Smooth muscle cell (in vitro differentiated cells): ENCODE measurements around the gene SLC1A7. TPM values are rescaled to one million over a fixed set of nuclear protein-coding genes. Genes with fewer than 3 reads are reported as not detected.

Source experiments
- DNase-seq: peaks from one replicate; lab custom pipeline; 2025; ENCODE audit not compliant: unreplicated experiment; lab: John Stamatoyannopoulos, UW
- H2AFZ ChIP-seq: fragments of 200-600 bp; sonication (generic); 2 replicates; pipeline ENCODE4 v1.6.0; 2016; ENCODE audit warnings: antibody characterized with exemption, low read depth, mild to moderate bottlenecking
- H3F3A ChIP-seq: fragments of 200-600 bp; sonication (generic); 2 replicates; pipeline ENCODE4 v1.6.0; 2017; ENCODE audit warnings: antibody characterized with exemption, low read depth
- H3K27ac ChIP-seq: fragments of 200-600 bp; sonication (generic); 2 replicates; pipeline ENCODE4 v1.5.1; 2016; ENCODE audit warnings: low read depth, mild to moderate bottlenecking
- H3K27me3 ChIP-seq: fragments of 200-600 bp; sonication (generic); 2 replicates; pipeline ENCODE4 v1.6.1; 2016; ENCODE audit warnings: low read depth, mild to moderate bottlenecking
- H3K36me3 ChIP-seq: fragments of 200-600 bp; sonication (generic); 2 replicates; pipeline ENCODE4 v1.5.1; 2016; ENCODE audit warnings: low read depth
- H3K4me1 ChIP-seq: fragments of 200-600 bp; sonication (generic); 2 replicates; pipeline ENCODE4 v1.5.1; 2016; ENCODE audit warnings: low read depth
- H3K4me2 ChIP-seq: fragments of 200-600 bp; sonication (generic); 2 replicates; pipeline ENCODE4 v1.6.0; 2016; ENCODE audit warnings: mild to moderate bottlenecking
- H3K4me3 ChIP-seq: fragments of 200-600 bp; sonication (generic); 2 replicates; pipeline ENCODE4 v1.5.1; 2016; ENCODE audit warnings: mild to moderate bottlenecking
- H3K79me2 ChIP-seq: fragments of 200-600 bp; sonication (generic); 2 replicates; pipeline ENCODE4 v1.6.0; 2016; ENCODE audit warnings: low read depth, mild to moderate bottlenecking
- H3K9ac ChIP-seq: fragments of 200-600 bp; sonication (generic); 2 replicates; pipeline ENCODE4 v1.6.0; 2016; ENCODE audit warnings: low read depth
- H3K9me3 ChIP-seq: fragments of 200-600 bp; sonication (generic); replicated peaks from 2 replicates; pipeline ENCODE4 v1.5.1; 2016; ENCODE audit warnings: low read depth
- H4K20me1 ChIP-seq: fragments of 200-600 bp; sonication (generic); 2 replicates; pipeline ENCODE4 v1.6.0; 2016; ENCODE audit warnings: low read depth
- CTCF ChIP-seq: fragments of 200-600 bp; sonication (generic); IDR thresholded peaks from 2 replicates; pipeline ENCODE4 v1.5.1; 2017; ENCODE audit warnings: borderline replicate concordance, mild to moderate bottlenecking, antibody characterized with exemption; ENCODE audit not compliant: insufficient read depth, poor library complexity, severe bottlenecking
- WGBS: methylation state at CpG from one replicate; pipeline ENCODE4 v1.1.7; 2016; ENCODE audit warnings: low lambda C conversion rate; 5-methylcytosine and 5-hydroxymethylcytosine counted together
- polyA plus RNA-seq: library from polyadenylated mRNA; unstranded; fragments of >200 nt; fragmentation: Nextera tagmentation; extraction: Ambion mirVana; gene quantifications from 2 replicates; pipeline ENCODE4 v1.2.1, GENCODE V29; 2016
- total RNA-seq: library from RNA; depleted of rRNA; stranded (reverse); fragments of >200 nt; gene quantifications from 2 replicates; pipeline ENCODE4 v1.2.3, GENCODE V29; 2014

SLC1A7 gene
- total and polyA plus RNA-seq, 2 experiments from 2014 or later: 0.05 TPM; not detected in 1

- H3K79me2 ChIP-seq: no peaks in the 10 kb centered on the region
- no peaks in the 10 kb centered on the region for H3K9me3 ChIP-seq
- no peak for DNase-seq
- 94% methylated on average over 7 of the region's 8 CpGs for WGBS
- no peak overlapping the region for H3K4me3 ChIP-seq
- H3K27me3 ChIP-seq: no peaks in the 10 kb centered on the region
- no peaks in the 10 kb centered on the region for H3K36me3 ChIP-seq
- no peaks in the 10 kb centered on the region for H4K20me1 ChIP-seq
- no peak overlapping the region for H3K9ac ChIP-seq
- H3K27ac ChIP-seq: no peak overlapping the region
- TF ChIP-seq CTCF: no peak
- no peaks in the 10 kb centered on the region for H3F3A ChIP-seq
- no peaks in the 10 kb centered on the region for H3K4me1 ChIP-seq
- no peak overlapping the region for H3K4me2 ChIP-seq
- no peak overlapping the region for H2AFZ ChIP-seq
These were observed 67.9 kb downstream of the SLC1A7 start for GRCh38 chr1:53074313-53075154.

GRCh38 chr1:53073868-53074311, 68.5 kb downstream of the SLC1A7 start:
- Histone ChIP-seq H3K36me3 (no peaks in the 10 kb centered on the region), H3K9me3 (no peaks in the 10 kb centered on the region), H3K79me2 (no peaks in the 10 kb centered on the region), H3F3A (no peaks in the 10 kb centered on the region), H3K27me3 (no peaks in the 10 kb centered on the region), H3K9ac (no peak overlapping the region), H3K4me1 (no peaks in the 10 kb centered on the region), H3K4me2 (no peak overlapping the region), H3K27ac (no peak overlapping the region), H4K20me1 (no peaks in the 10 kb centered on the region), H2AFZ (no peak overlapping the region), H3K4me3 (no peak overlapping the region)
- no peak for DNase-seq
- WGBS: 87% methylated on average over 10 of the region's 10 CpGs
- no peak for TF ChIP-seq CTCF

- Histone ChIP-seq H3K4me1 (no peaks in the 10 kb centered on the region), H3K9me3 (no peaks in the 10 kb centered on the region), H3K36me3 (no peaks in the 10 kb centered on the region), H3F3A (no peaks in the 10 kb centered on the region), H2AFZ (no peak overlapping the region), H4K20me1 (no peaks in the 10 kb centered on the region), H3K9ac (no peak overlapping the region), H3K79me2 (no peaks in the 10 kb centered on the region), H3K27ac (no peak overlapping the region), H3K4me2 (no peak overlapping the region), H3K4me3 (no peak overlapping the region), H3K27me3 (peaks cover 2% of the 10 kb centered on the region)
- 96% methylated on average over 7 of the region's 7 CpGs for WGBS
- TF ChIP-seq CTCF: no peak
- DNase-seq: no peak
These were observed 69.2 kb downstream of the SLC1A7 start for GRCh38 chr1:53073287-53073686.

- 98% methylated on average over 1 of the region's 1 CpG for WGBS
These were observed 70.5 kb downstream of the SLC1A7 start for GRCh38 chr1:53071915-53072314.

More at GRCh38 chr1:53071915-53072314, 70.5 kb downstream of the SLC1A7 start:
- Histone ChIP-seq H3K4me1 (no peaks in the 10 kb centered on the region), H3F3A (no peaks in the 10 kb centered on the region), H2AFZ (no peak overlapping the region), H3K9ac (no peak overlapping the region), H3K9me3 (no peaks in the 10 kb centered on the region), H4K20me1 (no peaks in the 10 kb centered on the region), H3K79me2 (no peaks in the 10 kb centered on the region), H3K4me2 (no peak overlapping the region), H3K4me3 (no peak overlapping the region), H3K27me3 (peaks cover 3% of the 10 kb centered on the region), H3K27ac (no peak overlapping the region), H3K36me3 (no peaks in the 10 kb centered on the region)
- no peak for TF ChIP-seq CTCF
- no peak for DNase-seq
